Stimulated activated CD4-positive, alpha-beta T cell treated with anti-CD3 and anti-CD28 coated beads, Interleukin-2, amount 100 ng/mL, for 24 hours (primary cell): ENCODE results near the gene PDE1C.
"Not testable (repeated sequence)": the region's sequence is repeated elsewhere in the genome, so short reads cannot be mapped to it uniquely, and the experiment has no call there.

Source experiments
- DNase-seq, 2 donors: peaks; one replicate each; pipeline ENCODE4 v3.0.0-alpha.2; 2020

The PDE1C gene

GRCh38 chr7:31887006-31887405 is 183.2 kb downstream of the PDE1C start:
- DNase-seq: no peak

- no peak for DNase-seq
Measured at GRCh38 chr7:31885171-31885570, 185.0 kb downstream of the PDE1C start.

- no peak for DNase-seq
Measured at GRCh38 chr7:31883761-31884164, 186.4 kb downstream of the PDE1C start.

- DNase-seq: no peak
Measured at GRCh38 chr7:31882187-31882586, 188.0 kb downstream of the PDE1C start.

GRCh38 chr7:31878875-31879274 is 191.3 kb downstream of the PDE1C start:
- DNase-seq: no peak

- DNase-seq: no peak
Measured at GRCh38 chr7:31875424-31875823, 194.8 kb downstream of the PDE1C start.

- DNase-seq: no peak
Measured at GRCh38 chr7:31874631-31875386, 195.4 kb downstream of the PDE1C start.

GRCh38 chr7:31873816-31874597 is 196.2 kb downstream of the PDE1C start:
- DNase-seq: no peak

GRCh38 chr7:31872545-31873370 is 197.4 kb downstream of the PDE1C start:
- no peak for DNase-seq

- DNase-seq: no peak
Measured at GRCh38 chr7:31864646-31865045, 205.6 kb downstream of the PDE1C start.

GRCh38 chr7:31860925-31861324 is 209.3 kb downstream of the PDE1C start:
- DNase-seq: no peak

- no peak for DNase-seq
Measured at GRCh38 chr7:31858055-31858454, 212.2 kb downstream of the PDE1C start.

- no peak for DNase-seq
Measured at GRCh38 chr7:31857172-31857571, 213.0 kb downstream of the PDE1C start.

GRCh38 chr7:31856337-31856736 is 213.9 kb downstream of the PDE1C start:
- no peak for DNase-seq

- DNase-seq: no peak
Measured at GRCh38 chr7:31855530-31855929, 214.7 kb downstream of the PDE1C start.

GRCh38 chr7:31853380-31853779 is 216.8 kb downstream of the PDE1C start:
- DNase-seq: no peak

- no peak for DNase-seq
Measured at GRCh38 chr7:31852462-31852861, 217.7 kb downstream of the PDE1C start.

- no peak for DNase-seq
Measured at GRCh38 chr7:31851119-31851518, 219.1 kb downstream of the PDE1C start.

GRCh38 chr7:31850601-31851000 is 219.6 kb downstream of the PDE1C start:
- DNase-seq: no peak

- no peak for DNase-seq
Measured at GRCh38 chr7:31850066-31850465, 220.1 kb downstream of the PDE1C start.

GRCh38 chr7:31835471-31835870 is 234.7 kb downstream of the PDE1C start:
- no peak for DNase-seq

GRCh38 chr7:31833625-31834024 is 236.6 kb downstream of the PDE1C start:
- DNase-seq: not testable (repeated sequence)

GRCh38 chr7:31828520-31828919 is 241.7 kb downstream of the PDE1C start:
- no peak for DNase-seq
